Panc1 (cell line): ENCODE data around the gene CREB3L2.

Experiments used
- CTCF ChIP-seq: fragments of 450-650 bp; IDR thresholded peaks from 2 replicates; pipeline ENCODE4 v1.5.1; 2017; ENCODE audit warnings: mild to moderate bottlenecking
- POLR2AphosphoS5 ChIP-seq: IDR thresholded peaks from 2 replicates; pipeline ENCODE4 v1.6.1; 2012; ENCODE audit warnings: mild to moderate bottlenecking, low read depth, low read length, moderate library complexity
- REST ChIP-seq, 2 experiments: IDR thresholded peaks; 2 replicates each; pipeline ENCODE4 v1.6.1; 2011 to 2012; ENCODE audit warnings: low read depth in 2 of 2, control low read depth in 1 of 2, low read length in 1 of 2, mild to moderate bottlenecking in 1 of 2, moderate library complexity in 1 of 2; ENCODE audit not compliant: insufficient read depth in 1 of 2
- SIN3A ChIP-seq: IDR thresholded peaks from 2 replicates; pipeline ENCODE4 v1.6.1; 2012; ENCODE audit warnings: low read depth, mild to moderate bottlenecking, low read length, moderate library complexity, borderline replicate concordance; ENCODE audit not compliant: insufficient read depth
- TCF7L2 ChIP-seq: IDR thresholded peaks from 2 replicates; pipeline ENCODE4 v1.6.1; 2011; ENCODE audit warnings: mild to moderate bottlenecking, low read depth, low read length, inconsistent platforms

- TF ChIP-seq CTCF: no peak
- no peak for TF ChIP-seq POLR2AphosphoS5
- no peak for TF ChIP-seq REST (IDR thresholded peaks at IDR 0.05; ENCODE audit: insufficient read depth in 1 of 2, low read depth in 2 of 2, low read length in 1 of 2)
- TF ChIP-seq SIN3A: no peak
- no peak for TF ChIP-seq TCF7L2
Observed at GRCh38 chr7:137913985-137914384, 87.9 kb downstream of the CREB3L2 start.
